NB4 (cell line): ENCODE data around the gene HS3ST1.

Experiments
- DNase-seq: peaks from one replicate; pipeline ENCODE4 v3.0.0; 2010; ENCODE audit warnings: low read depth
- H3K4me3 ChIP-seq: one replicate; pipeline ENCODE4 v1.5.1; 2011; ENCODE audit warnings: mild to moderate bottlenecking, low read depth, low read length, moderate library complexity
- MYC ChIP-seq: IDR thresholded peaks from 2 replicates; pipeline ENCODE4 v1.6.1; 2011; ENCODE audit warnings: low read depth, low read length
- POLR2A ChIP-seq: IDR thresholded peaks from 2 replicates; pipeline ENCODE4 v1.6.1; 2011; ENCODE audit warnings: mild to moderate bottlenecking; ENCODE audit not compliant: insufficient read length; ENCODE audit errors: extremely low read depth
- TF ChIP-seq, protein P1 (sequence below): IDR thresholded peaks from 2 replicates; pipeline ENCODE4 v1.6.1; 2011; ENCODE audit warnings: low read depth, low read length
- TF ChIP-seq, protein P2 (sequence below): IDR thresholded peaks from one replicate; pipeline ENCODE4 v1.5.1; 2012; ENCODE audit warnings: low read depth, low read length

Gene HS3ST1

DNA sequence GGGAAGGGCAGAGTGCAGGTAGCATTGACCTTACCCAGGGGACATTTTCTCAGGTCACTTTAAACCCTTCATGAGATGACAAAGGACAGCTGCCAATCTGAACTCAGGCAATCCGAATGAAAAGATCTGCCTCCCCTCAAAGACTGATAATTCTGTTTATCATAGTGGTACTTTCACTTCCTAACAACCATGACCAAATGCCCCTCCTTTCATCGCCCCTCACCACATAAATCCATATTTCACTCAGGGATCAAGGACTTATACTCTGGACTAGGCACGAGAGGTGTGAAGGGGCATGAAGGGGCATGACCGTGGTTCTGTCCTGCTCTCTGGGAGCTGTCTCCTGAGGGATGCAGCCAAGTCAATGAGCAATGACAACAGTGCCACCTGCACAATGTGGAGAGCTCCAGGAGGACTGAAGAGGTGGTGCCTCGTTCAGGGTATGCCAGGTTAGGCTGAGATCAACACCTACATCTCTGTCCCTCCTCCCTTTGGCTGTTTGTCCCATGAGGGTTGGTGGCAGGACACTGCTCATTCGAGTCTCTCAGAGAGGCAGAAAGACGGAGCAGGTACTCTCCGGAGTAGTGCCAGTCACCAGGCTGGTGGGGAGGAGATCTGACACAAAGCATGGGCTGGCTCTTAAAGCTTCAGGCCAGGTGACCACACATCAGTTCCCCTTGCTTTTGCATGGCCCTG is 12.5 kb downstream of the HS3ST1 start:
- H3K4me3 ChIP-seq = no peak overlapping the region
- no peak for DNase-seq
- TF ChIP-seq, protein P1, sequence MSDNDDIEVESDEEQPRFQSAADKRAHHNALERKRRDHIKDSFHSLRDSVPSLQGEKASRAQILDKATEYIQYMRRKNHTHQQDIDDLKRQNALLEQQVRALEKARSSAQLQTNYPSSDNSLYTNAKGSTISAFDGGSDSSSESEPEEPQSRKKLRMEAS = no peak
- TF ChIP-seq, protein P2, sequence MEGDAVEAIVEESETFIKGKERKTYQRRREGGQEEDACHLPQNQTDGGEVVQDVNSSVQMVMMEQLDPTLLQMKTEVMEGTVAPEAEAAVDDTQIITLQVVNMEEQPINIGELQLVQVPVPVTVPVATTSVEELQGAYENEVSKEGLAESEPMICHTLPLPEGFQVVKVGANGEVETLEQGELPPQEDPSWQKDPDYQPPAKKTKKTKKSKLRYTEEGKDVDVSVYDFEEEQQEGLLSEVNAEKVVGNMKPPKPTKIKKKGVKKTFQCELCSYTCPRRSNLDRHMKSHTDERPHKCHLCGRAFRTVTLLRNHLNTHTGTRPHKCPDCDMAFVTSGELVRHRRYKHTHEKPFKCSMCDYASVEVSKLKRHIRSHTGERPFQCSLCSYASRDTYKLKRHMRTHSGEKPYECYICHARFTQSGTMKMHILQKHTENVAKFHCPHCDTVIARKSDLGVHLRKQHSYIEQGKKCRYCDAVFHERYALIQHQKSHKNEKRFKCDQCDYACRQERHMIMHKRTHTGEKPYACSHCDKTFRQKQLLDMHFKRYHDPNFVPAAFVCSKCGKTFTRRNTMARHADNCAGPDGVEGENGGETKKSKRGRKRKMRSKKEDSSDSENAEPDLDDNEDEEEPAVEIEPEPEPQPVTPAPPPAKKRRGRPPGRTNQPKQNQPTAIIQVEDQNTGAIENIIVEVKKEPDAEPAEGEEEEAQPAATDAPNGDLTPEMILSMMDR = no peak
- no peak for TF ChIP-seq MYC
- no peak for TF ChIP-seq POLR2A

DNA sequence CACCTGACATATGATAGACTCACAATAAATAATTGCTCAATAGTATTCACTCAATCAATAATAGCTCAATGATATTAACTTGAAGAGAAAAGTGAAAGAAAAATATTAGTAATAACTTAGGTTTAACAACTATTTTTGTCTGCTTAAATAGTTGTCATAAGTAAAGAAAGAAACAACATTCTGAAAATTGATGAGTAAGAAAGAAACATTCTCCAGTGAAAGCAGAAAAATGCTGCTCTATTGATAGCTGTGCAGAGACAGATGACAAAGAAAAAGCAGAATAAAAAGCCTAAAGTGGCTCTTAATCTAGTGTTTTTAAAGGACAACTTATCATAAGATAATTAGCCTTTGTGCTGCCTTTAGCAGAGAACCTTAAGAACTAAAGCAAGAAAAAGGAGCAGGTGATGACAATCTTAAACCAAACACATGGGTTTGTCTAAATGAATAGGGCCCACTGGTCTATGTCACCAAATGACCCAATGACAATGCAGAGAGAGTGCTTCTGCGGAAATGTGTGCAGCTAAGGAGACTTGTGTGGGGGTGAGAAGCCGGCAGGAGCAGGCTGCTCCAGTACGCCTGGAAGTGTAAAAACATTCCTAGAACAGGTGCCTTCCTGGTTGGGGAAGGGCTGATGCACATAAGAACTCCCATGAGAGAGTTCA is 13.2 kb downstream of the HS3ST1 start:
- TF ChIP-seq MYC (no peak), POLR2A (no peak)
- TF ChIP-seq, protein P1 = no peak
- TF ChIP-seq, protein P2 = no peak
- DNase-seq = no peak
- no peak overlapping the region for H3K4me3 ChIP-seq

DNA sequence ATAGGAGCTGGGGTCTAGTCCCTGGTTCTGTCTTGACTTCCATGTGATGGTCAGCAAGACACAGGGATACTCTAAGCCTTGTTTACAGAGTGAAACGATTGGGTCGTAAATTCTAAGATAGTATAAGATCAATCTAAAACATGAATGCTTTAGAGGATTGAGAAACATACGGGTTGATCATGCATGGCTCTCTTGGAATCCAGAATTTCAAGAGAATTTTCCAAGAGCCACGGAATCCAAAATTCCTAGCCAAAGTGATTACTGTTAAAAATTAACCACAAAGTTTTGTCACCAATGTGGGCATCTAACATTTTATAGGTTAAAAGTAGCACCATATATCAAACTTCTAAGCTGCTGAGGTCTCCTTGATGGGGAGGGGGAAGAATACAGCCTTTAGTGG is 16.5 kb downstream of the HS3ST1 start:
- no peak overlapping the region for H3K4me3 ChIP-seq
- TF ChIP-seq, protein P1 = no peak
- TF ChIP-seq, protein P2 = no peak
- no peak for TF ChIP-seq POLR2A
- no peak for TF ChIP-seq MYC

DNA sequence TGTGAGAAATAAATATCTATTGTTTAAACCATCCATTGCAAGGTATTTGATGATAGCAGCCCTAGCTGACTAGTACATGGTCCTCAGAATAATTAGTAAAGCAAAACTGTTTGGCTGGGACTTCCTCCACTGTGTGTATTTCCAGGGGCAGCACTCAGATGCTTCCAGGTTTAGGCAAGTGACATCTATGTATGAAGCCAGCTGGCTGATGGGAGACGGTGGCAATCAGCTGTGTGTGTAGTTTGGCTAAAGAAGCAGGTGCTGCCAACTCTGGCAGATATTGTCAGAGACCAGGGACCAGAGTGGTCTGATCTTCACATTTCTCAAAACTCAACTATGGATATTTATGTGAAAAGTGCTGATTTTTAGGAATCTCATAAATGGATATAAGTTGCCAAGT is 19.1 kb downstream of the HS3ST1 start:
- TF ChIP-seq MYC = no peak
- TF ChIP-seq, protein P1 = no peak
- no peak for TF ChIP-seq POLR2A
- no peak for DNase-seq
- H3K4me3 ChIP-seq = no peak overlapping the region

More for the DNA sequence above, 16.5 kb downstream of the HS3ST1 start:
- DNase-seq = no peak

DNA sequence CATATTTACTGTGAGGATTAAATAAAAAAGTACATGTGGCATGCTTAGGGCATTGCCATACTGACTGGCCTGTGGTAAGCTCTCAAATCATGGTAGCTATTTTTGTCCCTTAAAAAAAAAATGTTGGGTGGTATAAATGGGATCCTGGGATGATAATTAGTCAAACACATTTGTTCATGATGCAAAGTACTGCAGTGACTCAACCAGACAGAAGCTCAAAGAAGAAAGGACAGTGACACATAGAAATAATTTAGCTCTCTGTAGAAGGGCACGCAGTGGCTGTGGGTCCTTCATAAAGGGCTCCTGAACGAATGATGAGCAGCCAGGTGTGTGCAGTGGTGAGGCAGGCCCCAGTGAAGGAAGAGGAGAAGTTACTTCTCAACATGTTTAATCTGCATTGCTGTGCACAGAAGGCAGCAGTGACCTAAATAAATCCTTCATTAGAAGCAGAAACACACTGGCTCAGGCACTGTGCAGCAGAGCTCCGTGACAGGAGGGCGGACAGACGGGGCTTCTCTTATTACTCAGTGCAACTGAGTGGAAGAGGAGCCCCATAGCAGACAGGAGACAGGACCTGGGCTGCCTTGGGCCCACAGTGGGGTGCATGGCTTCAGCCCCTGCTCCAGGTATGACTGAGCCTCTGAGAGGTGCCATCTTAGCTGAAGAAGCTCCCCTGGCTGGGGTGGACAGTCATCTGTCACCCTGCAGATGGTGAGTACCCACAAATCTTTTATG is 20.3 kb downstream of the HS3ST1 start:
- TF ChIP-seq, protein P1 = no peak
- no peak for TF ChIP-seq MYC
- no peak for TF ChIP-seq POLR2A
- TF ChIP-seq, protein P2 = no peak
- DNase-seq = no peak
- no peak overlapping the region for H3K4me3 ChIP-seq

DNA sequence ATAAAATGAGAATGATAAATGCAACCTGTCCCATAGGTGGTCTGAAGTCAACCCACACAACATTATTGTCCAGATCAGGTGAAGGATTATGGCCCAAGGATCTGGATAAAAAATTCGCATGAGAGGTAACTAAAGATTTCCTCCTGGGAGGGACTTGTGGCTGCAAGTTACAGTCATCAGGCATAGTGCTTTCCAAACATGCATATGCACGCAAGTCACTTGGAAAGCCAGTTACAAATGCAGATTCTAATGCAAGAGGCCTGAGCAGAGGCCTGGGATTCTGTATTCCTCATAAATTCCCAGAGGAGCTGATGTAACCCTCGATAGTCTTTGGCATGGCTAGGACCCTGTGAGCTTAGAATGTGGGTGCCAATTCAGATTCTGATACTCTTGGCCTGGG is 21.1 kb downstream of the HS3ST1 start:
- no peak for TF ChIP-seq POLR2A
- TF ChIP-seq, protein P1 = no peak
- TF ChIP-seq, protein P2 = no peak
- no peak for TF ChIP-seq MYC
- no peak for DNase-seq

More for the DNA sequence above, 21.1 kb downstream of the HS3ST1 start:
- H3K4me3 ChIP-seq = no peak overlapping the region
